Spleen (tissue), 13 donors: ENCODE measurements around the gene TXNDC15. TPM values are rescaled to one million over a fixed set of nuclear protein-coding genes. Genes with fewer than 3 reads are reported as not detected.
A peak's percentile ranks its signal among the peaks of the same experiment; 100 is the strongest.

Experiments
- DNase-seq: peaks from one replicate; pipeline ENCODE4 v3.0.0-alpha.2; 2020
- H3K27ac ChIP-seq, 8 donors: fragments of 200-600 bp; sonication (generic) in 7 of 8; 1 replicate in 4 of 8; 2 replicates in 4 of 8; pipeline versions ENCODE4 v1.5.0 to v1.8.0; 2016 to 2021; ENCODE audit warnings: inconsistent platforms in 4 of 8, mild to moderate bottlenecking in 4 of 8, moderate library complexity in 1 of 8
- H3K27me3 ChIP-seq, 7 donors: fragments of 200-600 bp; sonication (generic) in 6 of 7; replicated peaks in 1 of 7; 1 replicate in 4 of 7; 2 replicates in 3 of 7; pipeline versions ENCODE4 v1.5.0 to v1.8.0; 2016 to 2021; ENCODE audit warnings: inconsistent platforms in 3 of 7, mild to moderate bottlenecking in 1 of 7
- H3K36me3 ChIP-seq, 6 donors: fragments of 200-600 bp; sonication (generic) in 5 of 6; 1 replicate in 4 of 6; 2 replicates in 2 of 6; pipeline versions ENCODE4 v1.5.0 to v1.8.0; 2016 to 2021; ENCODE audit warnings: inconsistent platforms in 2 of 6
- H3K4me1 ChIP-seq, 6 donors: fragments of 200-600 bp; sonication (generic) in 5 of 6; 1 replicate in 3 of 6; 2 replicates in 3 of 6; pipeline versions ENCODE4 v1.5.0 to v1.8.0; 2016 to 2021; ENCODE audit warnings: inconsistent platforms in 3 of 6
- H3K4me3 ChIP-seq, 8 donors: fragments of 200-600 bp; sonication (generic) in 7 of 8; 1 replicate in 4 of 8; 2 replicates in 4 of 8; pipeline versions ENCODE4 v1.5.0 to v1.8.0; 2016 to 2021; ENCODE audit warnings: inconsistent platforms in 4 of 8, mild to moderate bottlenecking in 4 of 8, moderate library complexity in 2 of 8
- H3K9me3 ChIP-seq, 8 donors: fragments of 200-600 bp; sonication (generic) in 7 of 8; 1 replicate in 4 of 8; 2 replicates in 4 of 8; pipeline versions ENCODE4 v1.5.0 to v1.8.0; 2016 to 2021; ENCODE audit warnings: inconsistent platforms in 4 of 8
- CTCF ChIP-seq, 11 experiments: fragments of 200-600 bp in 7 of 11; fragments of 450-650 bp in 4 of 11; sonication (generic) in 4 of 11; IDR thresholded peaks in 8 of 11; conservative IDR thresholded peaks in 3 of 11; 1 replicate in 7 of 11; 2 replicates in 4 of 11; pipeline versions ENCODE4 v1.4.0 to v1.8.0; 2016 to 2021; ENCODE audit warnings: antibody characterized with exemption in 11 of 11, inconsistent platforms in 4 of 11, mild to moderate bottlenecking in 1 of 11
- POLR2A ChIP-seq, 3 donors: fragments of 450-650 bp; IDR thresholded peaks; one replicate each; pipeline ENCODE4 v1.5.1; 2017; ENCODE audit warnings: antibody characterized with exemption in 3 of 3, mild to moderate bottlenecking in 1 of 3
- POLR2AphosphoS5 ChIP-seq, 3 donors: sonication (generic); formaldehyde crosslinking; IDR thresholded peaks; one replicate each; pipeline ENCODE4 v1.5.1; 2017; ENCODE audit warnings: antibody characterized with exemption in 3 of 3
- WGBS, 5 donors: extraction: QIAGEN DNeasy Blood & Tissue Kit in 3 of 5; methylation state at CpG; one replicate each; pipeline versions ENCODE4 v1.1.5 to v1.1.7; 2013 to 2018; 5-methylcytosine and 5-hydroxymethylcytosine counted together
- intact Hi-C: fragments of 100-400 bp; cut with DNase I; formaldehyde crosslinking; loops from one replicate; pipeline ENCODE4 v1.15.0; 2023; ENCODE audit warnings: low total_unique reads
- long read RNA-seq, 2 donors: transcript quantifications; one replicate each; lab custom pipeline, GENCODE V29; 2026
- polyA plus RNA-seq, 3 donors: library from polyadenylated mRNA; stranded (reverse); fragments of 200-250 nt; gene quantifications; one replicate each; pipeline ENCODE4 v1.2.1, GENCODE V29; 2013
- total RNA-seq, 7 donors: library from RNA; depleted of rRNA in 3 of 7; stranded (reverse); fragments of >200 nt in 3 of 7; fragmentation: NEBNext Ultra II Directional in 4 of 7; extraction: Animal tissue kit (Norgen Biotek cat#: 25700) in 4 of 7; gene quantifications; one replicate each; pipeline versions ENCODE4 v1.1.0 to v1.2.1, GENCODE V29; 2016 to 2021
- donor health status: healthy with polysubstance abuse.
- donor health status: DM: no; HTN: no; CAD: no; lungs with moderate emphysema.
- donor health status: DM: no; HTN: no; CAD: no.
- donor health status: Bipolar disorder and iron deficiency.
- donor health status: healthy.
- donor health status: DM: no; HTN: no; CAD: no.
- donor health status: DM: yes; HTN: yes; CAD: no.

TXNDC15 gene
- 100 to 1,000 TPM in 1 of 7 donors, 10 to 100 TPM in 6; 45.9 to 109 (median 63.4) TPM for total RNA-seq
- 10 to 100 TPM; 37.4 to 60.8 (median 39.8) TPM for polyA plus RNA-seq
- long read RNA-seq, donor 1, transcript TXNDC15-201 (5 exons, 3,548 nt): major isoform, 14 of 34 reads
- long read RNA-seq, donor 1, partial matches to known transcripts: 17 of 34 reads
- long read RNA-seq, donor 1, other reads (novel, unspliced or antisense): 0 of 34 reads
- long read RNA-seq, donor 2, transcript TXNDC15-201 (5 exons, 3,548 nt): major isoform, 19 of 32 reads
- long read RNA-seq, donor 2, partial matches to known transcripts: 13 of 32 reads
- long read RNA-seq, donor 2, other reads (novel, unspliced or antisense): 0 of 32 reads

- WGBS, 5 donors: 2 to 4% (median 3%) methylated on average over 45 to 79 of the region's 79 CpGs
- peak in 2 of 3 donors; percentile 19 to 29 for TF ChIP-seq POLR2A (IDR thresholded peaks at IDR 0.05)
- no peak for TF ChIP-seq CTCF (IDR thresholded peaks at IDR 0.05 in 8 of 11, conservative IDR thresholded peaks at IDR 0.05 in 3 of 11)
- peak; percentile 88 to 95 (median 90) for TF ChIP-seq POLR2AphosphoS5 (IDR thresholded peaks at IDR 0.05)
- Histone ChIP-seq H3K27ac (peak within 1 kb of the TSS; percentile 93 to 96 (median 94)), H3K4me3 (peak within 1 kb of the TSS; percentile 83 to 93 (median 88)), H3K9me3 (no peaks in the 10 kb centered on the region), H3K27me3 (no peaks in the 10 kb centered on the region), H3K36me3 (peaks cover 0 to 3% (median 0%) of the 10 kb centered on the region in 6 donors), H3K4me1 (peaks cover 15 to 51% (median 35%) of the 10 kb centered on the region in 6 donors)
- intact Hi-C loops: no loop called here
- DNase-seq: peak; percentile 98
Measured at GRCh38 chr5:134873987-134874830, at the start of gene TXNDC15. TXNDC15 (plus strand) TSS chr5:134874371; CDS start chr5:134874428, 57 bp downstream.

GRCh38 chr5:134824681-134825080 is 49.5 kb upstream of the TXNDC15 start:
- 91 to 100% (median 100%) methylated on average over 1 of the region's 1 CpG for WGBS, 5 donors
- peaks cover 0 to 98% (median 61%) of the 10 kb centered on the region in 6 donors for H3K36me3 ChIP-seq

GRCh38 chr5:134825212-134825611 is 49.0 kb upstream of the TXNDC15 start:
- DNase-seq: no peak
- 59 to 71% (median 69%) methylated on average over 7 of the region's 7 CpGs for WGBS, 5 donors
- H3K27ac ChIP-seq: no peak overlapping the region
- H3K36me3 ChIP-seq: peaks cover 0 to 95% (median 59%) of the 10 kb centered on the region in 6 donors
- H3K9me3 ChIP-seq: no peaks in the 10 kb centered on the region
- no peak overlapping the region for H3K4me3 ChIP-seq
- intact Hi-C loops: no loop called here
- no peaks in the 10 kb centered on the region for H3K27me3 ChIP-seq
- H3K4me1 ChIP-seq: peaks cover 0 to 17% (median 0%) of the 10 kb centered on the region in 6 donors
- TF ChIP-seq POLR2AphosphoS5 (IDR thresholded peaks at IDR 0.05): no peak
- no peak for TF ChIP-seq POLR2A (IDR thresholded peaks at IDR 0.05)
- no peak for TF ChIP-seq CTCF (IDR thresholded peaks at IDR 0.05 in 8 of 11, conservative IDR thresholded peaks at IDR 0.05 in 3 of 11)

More at GRCh38 chr5:134824681-134825080, 49.5 kb upstream of the TXNDC15 start:
- intact Hi-C loops: no loop called here
- Histone ChIP-seq H3K27ac (no peak overlapping the region), H3K27me3 (no peaks in the 10 kb centered on the region), H3K4me1 (peaks cover 0 to 17% (median 0%) of the 10 kb centered on the region in 6 donors), H3K9me3 (no peaks in the 10 kb centered on the region), H3K4me3 (no peak overlapping the region)
- TF ChIP-seq POLR2AphosphoS5 (IDR thresholded peaks at IDR 0.05) (no peak), CTCF (IDR thresholded peaks at IDR 0.05 in 8 of 11, conservative IDR thresholded peaks at IDR 0.05 in 3 of 11) (no peak), POLR2A (IDR thresholded peaks at IDR 0.05) (no peak)
- no peak for DNase-seq
